Choroid plexus epithelial cell (primary cell): ENCODE measurements around the gene PNMA1.

Source experiments
- DNase-seq: peaks from one replicate; pipeline ENCODE4 v3.0.0-alpha.2; 2010; ENCODE audit warnings: low read depth
- H3K4me3 ChIP-seq: 2 replicates; pipeline ENCODE4 v1.5.1; 2011; ENCODE audit warnings: low read depth, mild to moderate bottlenecking, control low read depth, low read length, moderate library complexity
- TF ChIP-seq, protein P1 (sequence below): conservative IDR thresholded peaks from 2 replicates; pipeline ENCODE4 v1.5.1; 2011; ENCODE audit warnings: low read depth, mild to moderate bottlenecking, control low read depth, inconsistent platforms, low read length, moderate library complexity

The PNMA1 gene

DNA sequence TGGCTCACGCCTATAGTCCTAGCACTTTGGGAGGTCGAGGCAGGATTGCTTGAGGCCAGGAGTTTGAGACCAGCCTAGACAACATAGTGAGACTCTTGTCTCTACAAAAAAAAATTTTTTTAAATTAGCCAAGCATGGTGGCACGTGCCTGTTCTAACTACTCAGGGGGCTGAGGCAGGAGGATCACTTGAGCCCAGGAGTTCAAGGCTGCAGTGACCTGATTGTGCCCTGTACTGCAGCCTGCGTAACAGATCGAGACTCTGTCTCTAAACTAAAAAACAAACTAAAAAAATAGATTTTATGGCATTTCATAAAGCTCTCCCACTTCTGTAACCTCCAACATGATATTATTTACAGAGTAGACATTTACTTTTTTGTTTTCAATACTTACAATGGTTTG is 29.6 kb downstream of the PNMA1 start:
- TF ChIP-seq, protein P1, sequence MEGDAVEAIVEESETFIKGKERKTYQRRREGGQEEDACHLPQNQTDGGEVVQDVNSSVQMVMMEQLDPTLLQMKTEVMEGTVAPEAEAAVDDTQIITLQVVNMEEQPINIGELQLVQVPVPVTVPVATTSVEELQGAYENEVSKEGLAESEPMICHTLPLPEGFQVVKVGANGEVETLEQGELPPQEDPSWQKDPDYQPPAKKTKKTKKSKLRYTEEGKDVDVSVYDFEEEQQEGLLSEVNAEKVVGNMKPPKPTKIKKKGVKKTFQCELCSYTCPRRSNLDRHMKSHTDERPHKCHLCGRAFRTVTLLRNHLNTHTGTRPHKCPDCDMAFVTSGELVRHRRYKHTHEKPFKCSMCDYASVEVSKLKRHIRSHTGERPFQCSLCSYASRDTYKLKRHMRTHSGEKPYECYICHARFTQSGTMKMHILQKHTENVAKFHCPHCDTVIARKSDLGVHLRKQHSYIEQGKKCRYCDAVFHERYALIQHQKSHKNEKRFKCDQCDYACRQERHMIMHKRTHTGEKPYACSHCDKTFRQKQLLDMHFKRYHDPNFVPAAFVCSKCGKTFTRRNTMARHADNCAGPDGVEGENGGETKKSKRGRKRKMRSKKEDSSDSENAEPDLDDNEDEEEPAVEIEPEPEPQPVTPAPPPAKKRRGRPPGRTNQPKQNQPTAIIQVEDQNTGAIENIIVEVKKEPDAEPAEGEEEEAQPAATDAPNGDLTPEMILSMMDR: no peak
- no peak for DNase-seq

DNA sequence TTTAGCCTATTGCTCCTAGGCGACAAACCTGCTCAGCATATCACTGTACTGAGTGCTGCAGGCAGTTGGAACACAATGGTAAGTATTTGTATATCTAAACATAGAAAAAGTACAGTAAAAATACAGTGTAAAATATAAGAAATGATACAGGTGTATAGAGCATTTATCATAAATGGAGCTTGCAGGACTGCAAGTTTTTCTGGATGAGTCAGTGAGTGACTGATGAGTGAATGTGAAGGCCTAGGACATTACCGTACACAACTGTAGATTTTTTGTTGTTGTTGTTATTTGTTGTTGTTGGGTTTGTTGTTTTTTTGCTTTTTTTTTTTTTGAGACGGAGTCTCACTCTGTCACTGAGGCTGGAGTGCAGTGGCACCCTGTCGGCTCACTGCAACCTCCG is 33.4 kb downstream of the PNMA1 start:
- TF ChIP-seq, protein P1: no peak
- DNase-seq: no peak
- no peak overlapping the region for H3K4me3 ChIP-seq

More for the DNA sequence above, 29.6 kb downstream of the PNMA1 start:
- H3K4me3 ChIP-seq: no peak overlapping the region

DNA sequence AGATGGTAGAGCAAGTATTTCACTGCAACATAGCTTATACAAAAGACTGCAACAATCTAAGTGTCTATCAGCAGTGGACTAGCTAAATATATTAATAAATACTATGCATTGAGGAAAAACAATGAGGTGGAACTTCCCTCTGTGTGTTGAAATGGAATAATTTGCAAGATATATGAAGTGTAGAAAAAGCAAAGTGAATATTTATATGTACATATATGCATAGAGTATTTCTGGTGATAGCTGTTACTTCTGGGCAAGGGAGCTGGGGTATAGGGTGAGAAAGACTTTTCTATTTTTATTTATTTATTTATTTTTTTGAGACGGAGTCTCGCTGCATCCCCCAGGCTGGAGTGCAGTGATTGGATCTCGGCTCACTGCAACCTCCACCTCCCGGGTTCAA is 35.5 kb downstream of the PNMA1 start:
- no peak overlapping the region for H3K4me3 ChIP-seq
- TF ChIP-seq, protein P1: no peak
- no peak for DNase-seq

DNA sequence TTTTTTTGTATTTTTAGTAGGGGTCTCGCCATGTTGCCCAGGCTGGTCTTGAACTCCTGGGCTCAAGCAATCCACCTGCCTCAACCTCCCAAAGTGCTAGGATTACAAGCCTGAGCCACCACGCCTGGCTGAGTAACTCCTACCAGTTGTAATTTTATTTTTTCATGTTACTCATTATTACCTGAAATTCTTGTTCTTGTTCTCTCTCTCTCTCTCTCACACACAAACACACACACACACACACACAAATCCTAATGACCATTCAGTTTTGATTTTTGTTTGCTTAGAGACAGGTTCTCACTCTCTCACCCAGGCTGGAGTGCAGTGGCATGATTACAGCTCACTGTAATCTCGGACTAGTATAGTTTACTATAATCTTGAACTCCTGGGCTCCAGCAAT is 39.2 kb downstream of the PNMA1 start:
- H3K4me3 ChIP-seq: no peak overlapping the region
- no peak for DNase-seq
- TF ChIP-seq, protein P1: no peak

DNA sequence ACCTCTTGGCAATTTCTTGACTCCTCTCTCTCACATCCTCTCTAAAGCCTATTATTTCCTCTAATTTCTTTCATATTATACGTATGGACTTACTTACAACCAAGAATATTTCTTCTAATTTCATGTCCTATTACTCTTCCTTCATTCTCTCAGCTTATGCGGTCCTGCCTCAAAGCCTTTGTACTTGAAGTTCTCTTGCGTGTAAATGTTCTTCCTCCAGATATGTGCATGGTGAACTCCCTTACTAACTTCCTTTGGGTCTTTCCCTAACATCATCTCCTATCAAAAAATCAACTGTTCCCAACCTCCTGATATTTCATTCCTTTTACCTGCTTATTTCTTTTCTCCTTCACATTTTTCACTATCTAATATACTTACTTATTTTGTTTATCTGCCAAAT is 46.3 kb downstream of the PNMA1 start:
- TF ChIP-seq, protein P1: no peak
- H3K4me3 ChIP-seq: no peak overlapping the region
- DNase-seq: no peak

DNA sequence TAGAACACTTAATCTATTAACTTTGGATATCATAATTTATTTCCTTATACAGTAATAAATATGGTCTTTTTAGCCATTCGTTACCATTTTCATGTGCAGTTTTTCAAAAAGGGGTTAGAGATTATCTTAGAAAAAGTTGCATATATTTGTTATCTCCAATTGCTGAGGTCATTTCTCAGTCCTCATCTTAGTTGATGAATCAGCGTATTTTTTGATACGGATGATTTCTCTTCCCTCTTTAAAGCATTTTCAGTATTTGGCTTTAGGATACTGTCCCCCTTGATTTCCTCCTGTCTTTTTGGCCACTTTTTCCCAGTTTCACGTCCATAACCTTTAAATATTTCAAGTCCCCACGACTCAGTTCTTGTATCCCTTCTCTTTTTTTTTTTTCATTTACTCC is 47.6 kb downstream of the PNMA1 start:
- H3K4me3 ChIP-seq: no peak overlapping the region
- no peak for DNase-seq
- TF ChIP-seq, protein P1: no peak

DNA sequence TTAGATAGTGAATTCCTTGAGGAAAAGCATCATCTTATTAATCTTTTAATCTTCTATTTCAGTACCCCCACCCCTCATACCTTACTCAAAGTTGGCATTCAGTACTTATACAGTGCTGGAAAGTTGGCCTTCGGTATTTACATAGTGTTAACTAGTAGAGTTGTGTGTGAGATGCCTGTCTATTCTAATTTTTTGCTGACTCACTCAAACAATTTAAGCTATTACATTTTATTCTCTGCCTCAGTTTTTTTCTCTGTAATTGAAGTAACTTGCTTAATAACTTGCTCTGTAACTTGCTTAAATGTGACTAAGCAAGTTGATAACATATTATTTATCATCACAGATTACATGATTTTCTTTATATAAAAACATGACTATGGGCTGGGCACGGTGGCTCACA is 49.1 kb downstream of the PNMA1 start:
- no peak overlapping the region for H3K4me3 ChIP-seq
- DNase-seq: no peak
- TF ChIP-seq, protein P1: no peak
